ENCODE results near the gene CLTRN.

DNA sequence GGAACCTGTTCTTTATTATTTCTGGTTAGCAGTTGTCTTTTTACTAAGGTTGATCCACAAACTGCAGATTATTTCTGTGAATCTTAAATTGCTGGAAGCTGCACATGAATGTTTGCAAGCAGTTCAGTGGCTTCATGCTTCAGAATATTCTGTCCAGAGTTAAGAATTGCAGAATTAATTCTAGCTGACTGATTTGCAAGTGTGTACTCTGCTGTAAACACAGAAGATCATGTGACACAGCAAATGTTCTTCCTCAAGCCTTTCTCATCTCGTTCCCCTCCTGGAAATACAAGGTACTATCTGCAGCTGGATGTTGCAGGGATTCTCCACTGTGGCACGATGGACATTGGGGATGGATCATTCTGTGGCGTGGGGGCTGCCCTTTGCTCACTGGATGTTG is 16.8 kb upstream of the CLTRN start:
- TF ChIP-seq, protein P1, sequence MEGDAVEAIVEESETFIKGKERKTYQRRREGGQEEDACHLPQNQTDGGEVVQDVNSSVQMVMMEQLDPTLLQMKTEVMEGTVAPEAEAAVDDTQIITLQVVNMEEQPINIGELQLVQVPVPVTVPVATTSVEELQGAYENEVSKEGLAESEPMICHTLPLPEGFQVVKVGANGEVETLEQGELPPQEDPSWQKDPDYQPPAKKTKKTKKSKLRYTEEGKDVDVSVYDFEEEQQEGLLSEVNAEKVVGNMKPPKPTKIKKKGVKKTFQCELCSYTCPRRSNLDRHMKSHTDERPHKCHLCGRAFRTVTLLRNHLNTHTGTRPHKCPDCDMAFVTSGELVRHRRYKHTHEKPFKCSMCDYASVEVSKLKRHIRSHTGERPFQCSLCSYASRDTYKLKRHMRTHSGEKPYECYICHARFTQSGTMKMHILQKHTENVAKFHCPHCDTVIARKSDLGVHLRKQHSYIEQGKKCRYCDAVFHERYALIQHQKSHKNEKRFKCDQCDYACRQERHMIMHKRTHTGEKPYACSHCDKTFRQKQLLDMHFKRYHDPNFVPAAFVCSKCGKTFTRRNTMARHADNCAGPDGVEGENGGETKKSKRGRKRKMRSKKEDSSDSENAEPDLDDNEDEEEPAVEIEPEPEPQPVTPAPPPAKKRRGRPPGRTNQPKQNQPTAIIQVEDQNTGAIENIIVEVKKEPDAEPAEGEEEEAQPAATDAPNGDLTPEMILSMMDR (IDR thresholded peaks at IDR 0.05) = no peak
- no peak for TF ChIP-seq POLR2A (IDR thresholded peaks at IDR 0.05)
